ENCODE data around the gene MAP4K5. TPM values are rescaled to one million over a fixed set of nuclear protein-coding genes. Genes with fewer than 3 reads are reported as not detected.

Gene MAP4K5
- 13.1 TPM for total RNA-seq (2013)
- polyA plus RNA-seq (1 to 10 TPM; 5.0 to 9.1 (median 7.7) TPM), polyA minus RNA-seq (8.9 and 12.1 TPM in 2 replicates), total RNA-seq (31.2 to 62.2 (median 35.9) reads per million in 11 experiments)

DNA sequence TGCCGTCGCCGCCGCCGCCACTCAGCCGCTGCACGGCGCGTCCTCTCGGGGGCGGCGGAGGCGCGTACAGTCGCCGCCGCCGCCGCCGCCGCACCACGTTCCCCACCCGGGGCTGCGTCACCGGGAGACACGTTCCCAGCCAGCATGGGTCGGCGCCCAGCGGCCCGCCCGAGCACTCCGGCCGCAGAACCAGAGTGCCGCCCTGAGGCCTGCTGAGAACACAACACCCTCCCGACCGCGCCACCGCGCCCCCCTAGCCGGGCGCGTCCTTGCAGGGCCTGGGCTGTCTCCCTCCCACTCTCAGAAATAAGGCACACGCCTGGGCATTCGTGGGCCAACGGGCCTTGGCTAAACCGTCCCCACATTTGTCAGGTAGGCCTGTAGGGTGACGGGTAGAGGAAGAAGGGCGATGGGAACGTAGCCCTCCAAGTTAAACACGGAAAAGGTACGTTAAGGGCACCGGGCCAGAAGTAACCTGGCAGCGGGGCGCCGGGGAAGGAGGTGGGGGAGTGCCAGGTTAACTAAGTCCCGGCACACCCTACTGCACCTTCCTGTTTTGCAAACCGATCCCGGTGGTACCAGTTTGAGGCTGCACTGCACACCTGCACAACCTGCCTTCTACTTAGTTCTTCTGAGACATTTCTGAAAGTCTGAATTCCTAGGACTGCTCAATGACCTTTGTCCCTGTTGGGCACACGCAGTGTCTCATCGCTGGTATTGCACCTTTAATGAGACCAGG lies at the start of gene MAP4K5:
TSS of gene MAP4K5 (minus strand) at position 68 of the 739 bp plus-strand sequence. CDS start 520 bp downstream, outside the sequence.
- peaks cover 22% of the 10 kb centered on the region for H4K20me1 ChIP-seq (ENCODE audit: insufficient read depth, low read length)
- H3K4me3 ChIP-seq (replicated peaks in 1 of 3; ENCODE audit: low read depth in 2 of 3, low read length in 3 of 3) = peak within 1 kb of the TSS; percentile 88 to 91 (median 89)
- H3K4me1 ChIP-seq (ENCODE audit: control insufficient read depth in 1 of 2, insufficient read depth in 2 of 2, low read length in 2 of 2) = peaks cover 25 to 38% of the 10 kb centered on the region in 2 donors
- peak within 1 kb of the TSS; percentile 96 for H3K4me2 ChIP-seq (replicated peaks; ENCODE audit: extremely low read depth, low read length, poor library complexity, severe bottlenecking)
- no peaks in the 10 kb centered on the region for H3K36me3 ChIP-seq (replicated peaks in 1 of 2; ENCODE audit: control insufficient read depth in 1 of 2, insufficient read depth in 2 of 2, low read length in 2 of 2)
- H3K36me3 Mint-ChIP-seq = peaks cover 7 to 12% of the 10 kb centered on the region in 2 donors
- H3K27me3 Mint-ChIP-seq (ENCODE audit: low read depth in 3 of 3) = peaks cover 0 to 7% (median 0%) of the 10 kb centered on the region in 3 donors
- DNase-seq = peak; percentile 83 to 84 (median 84)
- peak within 1 kb of the TSS; percentile 90 for H3K9ac ChIP-seq (ENCODE audit: insufficient read depth, low read length, poor library complexity, severe bottlenecking)
- peak within 1 kb of the TSS; percentile 88 to 96 (median 95) for H3K27ac Mint-ChIP-seq
- peaks cover 46% of the 10 kb centered on the region for H3K4me1 Mint-ChIP-seq
- TF ChIP-seq, protein P1, sequence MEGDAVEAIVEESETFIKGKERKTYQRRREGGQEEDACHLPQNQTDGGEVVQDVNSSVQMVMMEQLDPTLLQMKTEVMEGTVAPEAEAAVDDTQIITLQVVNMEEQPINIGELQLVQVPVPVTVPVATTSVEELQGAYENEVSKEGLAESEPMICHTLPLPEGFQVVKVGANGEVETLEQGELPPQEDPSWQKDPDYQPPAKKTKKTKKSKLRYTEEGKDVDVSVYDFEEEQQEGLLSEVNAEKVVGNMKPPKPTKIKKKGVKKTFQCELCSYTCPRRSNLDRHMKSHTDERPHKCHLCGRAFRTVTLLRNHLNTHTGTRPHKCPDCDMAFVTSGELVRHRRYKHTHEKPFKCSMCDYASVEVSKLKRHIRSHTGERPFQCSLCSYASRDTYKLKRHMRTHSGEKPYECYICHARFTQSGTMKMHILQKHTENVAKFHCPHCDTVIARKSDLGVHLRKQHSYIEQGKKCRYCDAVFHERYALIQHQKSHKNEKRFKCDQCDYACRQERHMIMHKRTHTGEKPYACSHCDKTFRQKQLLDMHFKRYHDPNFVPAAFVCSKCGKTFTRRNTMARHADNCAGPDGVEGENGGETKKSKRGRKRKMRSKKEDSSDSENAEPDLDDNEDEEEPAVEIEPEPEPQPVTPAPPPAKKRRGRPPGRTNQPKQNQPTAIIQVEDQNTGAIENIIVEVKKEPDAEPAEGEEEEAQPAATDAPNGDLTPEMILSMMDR (IDR thresholded peaks at IDR 0.05) = peak; percentile 95
- WGBS (ENCODE audit: insufficient coverage) = under 1% methylated on average over 58 of the region's 60 CpGs
- H3K9me3 Mint-ChIP-seq = peaks cover 0 to 13% (median 0%) of the 10 kb centered on the region in 7 donors
- peaks cover 45% of the 10 kb centered on the region for H3K79me2 ChIP-seq (ENCODE audit: insufficient read depth, low read length)
- peak within 1 kb of the TSS; percentile 92 to 96 for H3K4me3 Mint-ChIP-seq
- no peaks in the 10 kb centered on the region for H3K27me3 ChIP-seq (ENCODE audit: control insufficient read depth in 2 of 2, insufficient read depth in 2 of 2, low read length in 2 of 2)
- intact Hi-C loops (cut with micrococcal nuclease) = loop anchor here in 1 of 2 donors (5.0 to 10.0 kb wide), 3 partner anchors 220 to 298 kb away; partner anchors contain the start of genes DMAC2L, L2HGDH and SOS2
- peak within 1 kb of the TSS; percentile 73 to 84 for H3K27ac ChIP-seq (ENCODE audit: low read depth in 1 of 2, low read length in 2 of 2)
- H2AFZ ChIP-seq (ENCODE audit: insufficient read depth, low read depth, low read length, poor library complexity, severe bottlenecking) = peak within 1 kb of the TSS; percentile 95
- H3K9me3 ChIP-seq (replicated peaks in 1 of 2; ENCODE audit: control insufficient read depth in 1 of 2, insufficient read depth in 1 of 2, low read length in 2 of 2) = no peaks in the 10 kb centered on the region

DNA sequence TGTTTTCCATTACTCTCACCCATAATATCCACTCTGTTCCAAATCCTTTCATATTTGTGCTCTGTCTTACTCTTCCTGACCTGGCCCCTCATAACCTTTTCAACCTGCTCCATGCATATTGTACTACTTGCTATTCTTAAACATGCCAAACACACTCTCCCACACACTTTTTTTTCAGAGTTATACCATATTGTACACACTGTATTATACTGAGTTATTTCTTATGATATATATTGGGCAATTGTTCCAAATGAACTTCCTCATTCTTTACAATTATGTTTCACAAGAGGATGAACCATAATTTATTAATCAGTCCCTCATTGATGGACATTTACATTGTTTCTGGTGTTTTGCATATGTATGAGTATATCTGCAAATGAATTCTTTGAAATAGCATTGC lies 46.1 kb upstream of the MAP4K5 start:
- H3K36me3 ChIP-seq (replicated peaks in 1 of 2; ENCODE audit: control insufficient read depth in 1 of 2, insufficient read depth in 2 of 2, low read length in 2 of 2) = no peaks in the 10 kb centered on the region
- no peaks in the 10 kb centered on the region for H3K27me3 Mint-ChIP-seq (ENCODE audit: low read depth in 3 of 3)
- intact Hi-C loops (cut with micrococcal nuclease) = no loop called here
- no peaks in the 10 kb centered on the region for H3K4me1 ChIP-seq (ENCODE audit: control insufficient read depth in 1 of 2, insufficient read depth in 2 of 2, low read length in 2 of 2)
- no peaks in the 10 kb centered on the region for H4K20me1 ChIP-seq (ENCODE audit: insufficient read depth, low read length)
- H3K9me3 ChIP-seq (replicated peaks in 1 of 2; ENCODE audit: control insufficient read depth in 1 of 2, insufficient read depth in 1 of 2, low read length in 2 of 2) = no peaks in the 10 kb centered on the region
- H3K79me2 ChIP-seq (ENCODE audit: insufficient read depth, low read length) = no peaks in the 10 kb centered on the region
- TF ChIP-seq, protein P1 (IDR thresholded peaks at IDR 0.05) = no peak
- H3K4me3 Mint-ChIP-seq = no peak overlapping the region
- no peak overlapping the region for H3K9ac ChIP-seq (ENCODE audit: insufficient read depth, low read length, poor library complexity, severe bottlenecking)
- DNase-seq = peak in 2 of 3 donors; percentile 7 to 40
- no peaks in the 10 kb centered on the region for H3K27me3 ChIP-seq (ENCODE audit: control insufficient read depth in 2 of 2, insufficient read depth in 2 of 2, low read length in 2 of 2)
- H3K4me2 ChIP-seq (replicated peaks; ENCODE audit: extremely low read depth, low read length, poor library complexity, severe bottlenecking) = no peak overlapping the region
- H2AFZ ChIP-seq (ENCODE audit: insufficient read depth, low read depth, low read length, poor library complexity, severe bottlenecking) = no peak overlapping the region
- no peaks in the 10 kb centered on the region for H3K36me3 Mint-ChIP-seq
- H3K4me1 Mint-ChIP-seq = peaks cover 6% of the 10 kb centered on the region
- H3K4me3 ChIP-seq (replicated peaks in 1 of 3; ENCODE audit: low read depth in 2 of 3, low read length in 3 of 3) = no peak overlapping the region
- H3K9me3 Mint-ChIP-seq = no peaks in the 10 kb centered on the region
- no peak overlapping the region for H3K27ac Mint-ChIP-seq
- no peak overlapping the region for H3K27ac ChIP-seq (ENCODE audit: low read depth in 1 of 2, low read length in 2 of 2)

Measured in CD14-positive monocyte (primary cell).